Anterior cingulate cortex (tissue), 58 donors: Measurements from ENCODE around the gene FAM83B.
"Not testable (repeated sequence)": the region's sequence is repeated elsewhere in the genome, so short reads cannot be mapped to it uniquely, and the experiment has no call there.

Source experiments
- DNase-seq, 58 donors: peaks; one replicate each; lab custom pipeline; 2025; lab: John Stamatoyannopoulos, UW

The FAM83B gene

GRCh38 chr6:54971825-54972224 is 125.3 kb downstream of the FAM83B start:
- DNase-seq: no peak

DNA sequence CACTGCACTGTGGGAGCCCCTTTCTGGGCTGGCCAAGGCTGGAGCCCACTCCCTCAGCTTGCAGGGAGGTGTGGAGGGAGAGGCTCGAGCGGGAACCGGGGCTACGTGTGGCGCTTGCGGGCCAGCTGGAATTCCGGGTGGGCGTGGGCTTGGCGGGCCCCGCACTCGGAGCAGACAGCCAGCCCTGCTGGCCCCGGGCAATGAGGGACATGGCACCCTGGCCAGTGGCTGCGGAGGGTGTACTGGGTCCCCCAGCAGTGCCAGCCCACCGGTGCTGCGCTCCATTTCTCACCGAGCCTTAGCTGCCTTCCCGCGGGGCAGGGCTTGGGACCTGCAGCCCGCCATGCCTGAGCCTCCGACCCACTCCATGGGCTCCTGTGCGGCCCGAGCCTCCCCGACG is 132.6 kb downstream of the FAM83B start:
- DNase-seq: not testable (repeated sequence)

DNA sequence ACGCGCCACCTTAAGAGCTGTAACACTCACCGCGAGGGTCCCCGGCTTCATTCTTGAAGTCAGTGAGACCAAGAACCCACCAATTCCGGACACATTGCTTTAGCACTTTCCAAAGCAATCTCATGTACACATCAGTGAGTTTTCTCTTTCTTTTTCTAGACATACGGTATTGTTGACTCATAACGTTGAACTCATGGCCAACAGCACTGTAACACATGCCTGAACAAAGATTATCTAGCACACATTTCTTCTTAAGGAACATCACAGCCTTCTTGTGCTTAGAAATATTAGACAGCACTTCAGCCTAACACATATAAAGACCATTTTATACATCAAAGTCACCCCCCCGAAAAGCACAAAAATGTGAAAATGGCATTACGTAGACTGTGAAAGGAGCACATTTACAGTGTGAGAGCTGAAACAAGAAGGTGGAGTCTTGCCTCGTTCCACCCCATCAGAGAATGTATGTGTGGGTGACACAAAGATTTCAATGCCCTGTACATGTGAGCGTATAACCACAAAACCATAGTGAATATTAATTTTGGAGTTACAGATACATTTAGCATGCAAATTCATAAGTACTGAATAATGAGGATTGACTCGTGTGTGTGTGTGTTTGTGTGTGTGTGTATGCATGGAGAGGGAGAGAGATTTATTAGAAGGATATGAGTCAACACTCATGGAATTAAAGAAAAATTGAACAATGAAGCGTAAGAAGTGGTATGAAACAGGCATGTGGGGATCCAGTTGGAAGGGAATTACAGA is 134.1 kb downstream of the FAM83B start:
- DNase-seq: no peak

DNA sequence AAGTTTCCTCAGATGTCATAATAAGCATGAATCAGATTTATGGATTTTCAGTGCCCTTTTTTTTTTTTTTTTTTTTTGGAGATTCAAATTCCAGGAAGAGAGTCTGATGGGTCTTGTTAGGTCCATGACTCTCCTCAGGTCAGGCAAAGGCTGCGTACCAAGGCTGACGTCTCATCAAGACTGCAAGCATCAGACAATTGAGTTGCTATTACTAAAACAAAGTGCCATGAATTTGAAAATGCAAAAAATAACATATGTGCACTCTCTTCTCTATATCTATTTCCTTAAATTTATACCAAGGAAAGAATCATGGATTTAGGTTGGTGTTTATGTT is 134.7 kb downstream of the FAM83B start:
- no peak for DNase-seq

GRCh38 chr6:54981647-54982046 is 135.1 kb downstream of the FAM83B start:
- no peak for DNase-seq

DNA sequence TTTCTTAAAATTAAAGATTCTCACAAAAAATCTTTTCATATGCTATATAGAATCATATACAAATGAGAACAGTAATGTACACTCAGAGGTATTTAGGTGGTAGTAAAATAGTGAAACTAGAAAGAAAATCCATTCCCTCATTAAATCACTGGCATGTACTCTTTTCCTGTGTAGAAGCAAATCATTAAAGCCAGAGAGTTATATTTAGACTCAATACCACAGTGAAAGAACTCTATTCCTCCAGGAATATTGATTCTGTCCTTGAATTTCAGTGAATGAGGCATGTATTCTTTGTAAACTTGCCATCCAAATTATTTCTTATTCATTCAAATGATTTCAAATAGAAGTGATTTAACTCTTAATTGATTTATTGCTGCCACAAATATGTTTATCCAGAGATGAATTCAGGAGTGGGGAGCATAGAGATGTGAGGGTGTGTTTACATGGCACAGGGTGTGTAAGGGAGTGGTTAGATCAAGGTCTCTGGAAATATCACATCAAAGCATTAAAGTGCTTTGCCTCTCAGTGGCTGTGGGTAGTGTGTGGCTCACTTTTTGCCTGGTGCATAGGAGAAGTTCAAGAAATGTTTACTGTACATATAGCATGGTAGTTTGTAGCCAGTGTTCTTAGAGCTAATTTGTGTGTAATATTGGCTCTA is 141.2 kb downstream of the FAM83B start:
- no peak for DNase-seq

- DNase-seq: no peak
These were observed 142.0 kb downstream of the FAM83B start for GRCh38 chr6:54988576-54988975.

- no peak for DNase-seq
These were observed 143.4 kb downstream of the FAM83B start for GRCh38 chr6:54990001-54990400.
